PC-3 (cell line): ENCODE data around the gene TRIM24.

Experiments used
- EZH2phosphoT487 ChIP-seq: fragments of 300-600 bp; sonication (generic); IDR thresholded peaks from 2 replicates; pipeline ENCODE4 v1.6.1; 2018; ENCODE audit warnings: mild to moderate bottlenecking, antibody characterized with exemption, low read length, borderline replicate concordance
- TF ChIP-seq, protein P1 (sequence below): fragments of 300-600 bp; sonication (generic); conservative IDR thresholded peaks from 2 replicates; pipeline ENCODE4 v1.5.1; 2017; ENCODE audit warnings: antibody characterized with exemption, low read depth, mild to moderate bottlenecking, low read length

DNA sequence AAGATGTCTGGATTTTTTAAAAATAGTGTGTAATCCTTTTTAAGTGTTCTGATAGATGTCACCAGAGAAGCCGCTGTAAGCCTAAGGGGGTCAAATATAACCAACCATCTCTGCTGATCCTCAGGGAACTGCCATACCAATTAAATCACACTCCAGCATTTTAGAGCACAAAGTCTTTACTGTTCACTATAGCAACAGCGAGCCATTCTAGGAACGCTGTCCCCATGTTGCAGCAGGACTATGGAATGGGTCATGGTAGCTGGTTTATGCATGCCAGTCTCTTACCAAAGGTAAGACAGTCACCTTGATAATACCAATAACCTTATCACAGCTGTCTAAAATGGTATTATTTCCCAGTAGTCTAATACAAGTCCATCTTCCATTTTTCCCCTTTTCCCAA lies 33.5 kb downstream of the TRIM24 start:
- TF ChIP-seq EZH2phosphoT487 = no peak
- TF ChIP-seq, protein P1, sequence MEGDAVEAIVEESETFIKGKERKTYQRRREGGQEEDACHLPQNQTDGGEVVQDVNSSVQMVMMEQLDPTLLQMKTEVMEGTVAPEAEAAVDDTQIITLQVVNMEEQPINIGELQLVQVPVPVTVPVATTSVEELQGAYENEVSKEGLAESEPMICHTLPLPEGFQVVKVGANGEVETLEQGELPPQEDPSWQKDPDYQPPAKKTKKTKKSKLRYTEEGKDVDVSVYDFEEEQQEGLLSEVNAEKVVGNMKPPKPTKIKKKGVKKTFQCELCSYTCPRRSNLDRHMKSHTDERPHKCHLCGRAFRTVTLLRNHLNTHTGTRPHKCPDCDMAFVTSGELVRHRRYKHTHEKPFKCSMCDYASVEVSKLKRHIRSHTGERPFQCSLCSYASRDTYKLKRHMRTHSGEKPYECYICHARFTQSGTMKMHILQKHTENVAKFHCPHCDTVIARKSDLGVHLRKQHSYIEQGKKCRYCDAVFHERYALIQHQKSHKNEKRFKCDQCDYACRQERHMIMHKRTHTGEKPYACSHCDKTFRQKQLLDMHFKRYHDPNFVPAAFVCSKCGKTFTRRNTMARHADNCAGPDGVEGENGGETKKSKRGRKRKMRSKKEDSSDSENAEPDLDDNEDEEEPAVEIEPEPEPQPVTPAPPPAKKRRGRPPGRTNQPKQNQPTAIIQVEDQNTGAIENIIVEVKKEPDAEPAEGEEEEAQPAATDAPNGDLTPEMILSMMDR = no peak
